Measurements from ENCODE around the gene CALCOCO1. TPM values are rescaled to one million over a fixed set of nuclear protein-coding genes. Genes with fewer than 3 reads are reported as not detected.

CALCOCO1 gene
- total and polyA plus RNA-seq, 12 donors: 48.0 to 187 (median 122) TPM

DNA sequence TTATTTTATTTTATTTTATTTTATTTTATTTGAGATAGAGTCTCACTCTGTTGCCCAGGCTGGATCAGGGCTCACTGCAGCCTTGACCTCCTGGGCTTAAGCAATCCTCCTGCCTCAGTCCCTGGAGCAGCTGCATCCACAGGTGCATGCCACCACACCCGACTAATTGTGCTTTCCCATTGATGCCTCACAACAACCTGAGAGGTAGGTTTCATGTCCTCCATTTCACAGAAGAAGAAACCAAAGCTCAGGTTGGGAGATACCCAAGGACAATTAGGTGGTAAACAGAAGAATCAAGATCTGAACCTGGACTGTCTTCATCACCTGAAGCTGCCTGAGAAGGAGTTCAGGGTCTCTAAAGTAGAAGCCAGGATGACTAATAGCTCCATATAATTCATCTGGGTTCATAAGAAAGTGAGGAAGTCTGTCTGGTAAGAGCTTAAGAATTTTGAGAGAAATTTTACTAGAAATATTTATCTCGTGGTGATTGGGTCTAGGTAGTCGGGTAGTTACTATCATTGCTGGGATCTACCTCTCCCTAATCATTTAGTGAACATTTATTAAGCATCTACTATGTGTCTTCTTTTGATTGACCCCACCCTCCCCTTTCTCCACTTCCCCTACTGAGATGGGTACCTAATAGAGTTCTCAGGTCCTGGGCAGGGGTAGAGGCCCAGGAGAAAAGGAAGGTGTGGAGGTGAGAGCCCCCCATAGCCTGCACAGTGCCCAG is 28.1 kb downstream of the CALCOCO1 start:
- H3K36me3 ChIP-seq (replicated peaks in 1 of 2): no peaks in the 10 kb centered on the region
- H3K4me3 ChIP-seq: no peak overlapping the region
- no peak overlapping the region for H3K27ac ChIP-seq
- intact Hi-C loops (cut with DNase I): no loop called here
- 39 to 62% (median 47%) methylated on average over 3 of the region's 3 CpGs for WGBS, 4 donors
- no peak for TF ChIP-seq CTCF (IDR thresholded peaks at IDR 0.05)
- TF ChIP-seq POLR2A (IDR thresholded peaks at IDR 0.05): no peak
- DNase-seq: no peak
- H3K4me1 ChIP-seq (replicated peaks in 1 of 2): peaks cover 0 to 10% of the 10 kb centered on the region in 2 donors
- H3K27me3 ChIP-seq: peaks cover 51% of the 10 kb centered on the region
- H3K9me3 ChIP-seq (replicated peaks in 1 of 3): no peaks in the 10 kb centered on the region

- Histone ChIP-seq H3K27me3 (peaks cover 39% of the 10 kb centered on the region), H3K4me1 (replicated peaks in 1 of 2) (peaks cover 0 to 10% of the 10 kb centered on the region in 2 donors), H3K9me3 (replicated peaks in 1 of 3) (no peaks in the 10 kb centered on the region), H3K4me3 (peak overlapping the region in 1 of 4 donors; percentile 41), H3K27ac (no peak overlapping the region), H3K36me3 (replicated peaks in 1 of 2) (no peaks in the 10 kb centered on the region)
- 44 to 52% (median 49%) methylated on average over 24 of the region's 24 CpGs for WGBS, 4 donors
- intact Hi-C loops (cut with DNase I): no loop called here
- TF ChIP-seq POLR2A (IDR thresholded peaks at IDR 0.05) (no peak), CTCF (IDR thresholded peaks at IDR 0.05) (no peak)
- no peak for DNase-seq
These were observed 30.5 kb downstream of the CALCOCO1 start for GRCh38 chr12:53696655-53697331.

- TF ChIP-seq POLR2A (IDR thresholded peaks at IDR 0.05): no peak
- no peak for TF ChIP-seq CTCF (IDR thresholded peaks at IDR 0.05)
- Histone ChIP-seq H3K36me3 (replicated peaks in 1 of 2) (no peaks in the 10 kb centered on the region), H3K4me3 (peak overlapping the region in 1 of 4 donors; percentile 41), H3K27me3 (peaks cover 39% of the 10 kb centered on the region), H3K4me1 (replicated peaks in 1 of 2) (peaks cover 0 to 10% of the 10 kb centered on the region in 2 donors), H3K27ac (no peak overlapping the region), H3K9me3 (replicated peaks in 1 of 3) (no peaks in the 10 kb centered on the region)
- peak; percentile 46 to 80 (median 61) for DNase-seq
- intact Hi-C loops (cut with DNase I): no loop called here
- 3 to 7% (median 4%) methylated on average over 10 to 11 of the region's 11 CpGs for whole genome bisulfite sequencing, 4 donors
These were observed 31.0 kb downstream of the CALCOCO1 start for GRCh38 chr12:53696285-53696654.

GRCh38 chr12:53695152-53696145 is 31.8 kb downstream of the CALCOCO1 start:
- TF ChIP-seq CTCF (IDR thresholded peaks at IDR 0.05): no peak
- no peak for TF ChIP-seq POLR2A (IDR thresholded peaks at IDR 0.05)
- peaks cover 0 to 10% of the 10 kb centered on the region in 2 donors for H3K4me1 ChIP-seq (replicated peaks in 1 of 2)
- DNase-seq: no peak
- no peak overlapping the region for H3K4me3 ChIP-seq
- H3K36me3 ChIP-seq (replicated peaks in 1 of 2): no peaks in the 10 kb centered on the region
- no peak overlapping the region for H3K27ac ChIP-seq
- H3K27me3 ChIP-seq: peaks cover 39% of the 10 kb centered on the region
- 20 to 24% (median 22%) methylated on average over 20 to 57 of the region's 57 CpGs for WGBS, 4 donors
- no peaks in the 10 kb centered on the region for H3K9me3 ChIP-seq (replicated peaks in 1 of 3)
- intact Hi-C loops (cut with DNase I): no loop called here

Measured in adrenal gland (tissue), 12 donors.